ENCODE measurements around the gene SNRPA.

SNRPA gene

GRCh38 chr19:40774916-40775631 lies 24.1 kb downstream of the SNRPA start, which contains the start of gene MIA:
MIA (plus strand) TSS chr19:40775521; CDS start chr19:40775543, 22 bp downstream.
- no peak for TF ChIP-seq CTCF (IDR thresholded peaks at IDR 0.05; ENCODE audit: low read depth, low read length)
- no peak within 1 kb of the TSS for H3K4me3 ChIP-seq (ENCODE audit: low read depth, low read length)

- no peak for TF ChIP-seq CTCF (IDR thresholded peaks at IDR 0.05; ENCODE audit: low read depth, low read length)
Measured at GRCh38 chr19:40775632-40776022, 24.6 kb downstream of the SNRPA start.

GRCh38 chr19:40776364-40776763 lies 25.4 kb downstream of the SNRPA start:
- H3K4me3 ChIP-seq (ENCODE audit: low read depth, low read length): no peak overlapping the region
- no peak for TF ChIP-seq CTCF (IDR thresholded peaks at IDR 0.05; ENCODE audit: low read depth, low read length)

More at GRCh38 chr19:40775632-40776022, 24.6 kb downstream of the SNRPA start:
- no peak overlapping the region for H3K4me3 ChIP-seq (ENCODE audit: low read depth, low read length)

GRCh38 chr19:40776932-40777644 lies 26.1 kb downstream of the SNRPA start:
- peak overlapping the region; percentile 76 for H3K4me3 ChIP-seq (ENCODE audit: low read depth, low read length)
- no peak for TF ChIP-seq CTCF (IDR thresholded peaks at IDR 0.05; ENCODE audit: low read depth, low read length)

- TF ChIP-seq CTCF (IDR thresholded peaks at IDR 0.05; ENCODE audit: low read depth, low read length): no peak
Measured at GRCh38 chr19:40777645-40777936, 26.6 kb downstream of the SNRPA start.

GRCh38 chr19:40777937-40778705 lies 27.1 kb downstream of the SNRPA start, which contains the start of gene RAB4B:
RAB4B (plus strand) TSS chr19:40778247; CDS start chr19:40778376, 129 bp downstream.
- peak within 1 kb of the TSS; percentile 76 for H3K4me3 ChIP-seq (ENCODE audit: low read depth, low read length)
- no peak for TF ChIP-seq CTCF (IDR thresholded peaks at IDR 0.05; ENCODE audit: low read depth, low read length)

More at GRCh38 chr19:40777645-40777936, 26.6 kb downstream of the SNRPA start:
- peak overlapping the region; percentile 76 for H3K4me3 ChIP-seq (ENCODE audit: low read depth, low read length)
